Suprapubic skin (tissue), 4 donors: ENCODE results near the gene CACNG3.

ENCODE experiments used
- CTCF ChIP-seq, 2 donors: fragments of 200-600 bp in 1 of 2; fragments of 450-650 bp in 1 of 2; sonication (generic) in 1 of 2; IDR thresholded peaks; one replicate each; pipeline ENCODE4 v1.5.1; 2016 to 2019; ENCODE audit warnings: antibody characterized with exemption in 2 of 2, mild to moderate bottlenecking in 1 of 2, moderate library complexity in 1 of 2
- EP300 ChIP-seq: sonication (generic); formaldehyde crosslinking; IDR thresholded peaks from one replicate; pipeline ENCODE4 v1.6.1; 2017; ENCODE audit warnings: antibody characterized with exemption
- POLR2A ChIP-seq, 2 donors: fragments of 450-650 bp; IDR thresholded peaks; one replicate each; pipeline ENCODE4 v1.6.1; 2017; ENCODE audit warnings: antibody characterized with exemption in 2 of 2, mild to moderate bottlenecking in 2 of 2, moderate library complexity in 2 of 2
- POLR2AphosphoS5 ChIP-seq, 3 donors: sonication (generic); formaldehyde crosslinking; IDR thresholded peaks; one replicate each; pipeline ENCODE4 v1.6.1; 2017; ENCODE audit warnings: antibody characterized with exemption in 3 of 3

GRCh38 chr16:24382762-24383407, 126.8 kb downstream of the CACNG3 start:
- TF ChIP-seq CTCF (IDR thresholded peaks at IDR 0.05) (no peak), POLR2AphosphoS5 (IDR thresholded peaks at IDR 0.05) (no peak), POLR2A (IDR thresholded peaks at IDR 0.05) (no peak), EP300 (no peak)
